ENCODE results near the gene PNPLA8. TPM values are rescaled to one million over a fixed set of nuclear protein-coding genes. Genes with fewer than 3 reads are reported as not detected.
"Not testable (repeated sequence)": the region's sequence is repeated elsewhere in the genome, so short reads cannot be mapped to it uniquely, and the experiment has no call there.

PNPLA8 gene
- total RNA-seq, 2 donors from 2014 or later, result 14.1 to 28.8 TPM

- intact Hi-C loops (cut with DNase I), result no loop called here
- Histone ChIP-seq H3K36me3 (no peaks in the 10 kb centered on the region), H3K4me1 (no peaks in the 10 kb centered on the region), H3K9me3 (no peaks in the 10 kb centered on the region), H3K9ac (ENCODE audit: low read depth in 2 of 2, low read length in 2 of 2) (no peak overlapping the region), H3K27me3 (no peaks in the 10 kb centered on the region), H3K4me3 (no peak overlapping the region), H3K27ac (no peak overlapping the region)
- DNase-seq, result no peak
- no peak for TF ChIP-seq CTCF (IDR thresholded peaks at IDR 0.05)
Measured at GRCh38 chr7:108484137-108484536, 41.8 kb downstream of the PNPLA8 start.

GRCh38 chr7:108480311-108480710 lies 45.6 kb downstream of the PNPLA8 start:
- no peaks in the 10 kb centered on the region for H3K36me3 ChIP-seq
- no peaks in the 10 kb centered on the region for H3K27me3 ChIP-seq
- intact Hi-C loops (cut with DNase I), result no loop called here
- no peaks in the 10 kb centered on the region for H3K4me1 ChIP-seq
- no peak overlapping the region for H3K4me3 ChIP-seq
- no peaks in the 10 kb centered on the region for H3K9me3 ChIP-seq
- no peak for TF ChIP-seq CTCF (IDR thresholded peaks at IDR 0.05)
- no peak for DNase-seq
- no peak overlapping the region for H3K27ac ChIP-seq
- H3K9ac ChIP-seq (ENCODE audit: low read depth in 2 of 2, low read length in 2 of 2), result no peak overlapping the region

GRCh38 chr7:108479751-108480150 lies 46.2 kb downstream of the PNPLA8 start:
- H3K4me1 ChIP-seq, result no peaks in the 10 kb centered on the region
- H3K27ac ChIP-seq, result no peak overlapping the region
- DNase-seq, result no peak
- H3K9ac ChIP-seq (ENCODE audit: low read depth in 2 of 2, low read length in 2 of 2), result no peak overlapping the region
- no peak for TF ChIP-seq CTCF (IDR thresholded peaks at IDR 0.05)
- no peaks in the 10 kb centered on the region for H3K36me3 ChIP-seq
- intact Hi-C loops (cut with DNase I), result no loop called here
- H3K9me3 ChIP-seq, result no peaks in the 10 kb centered on the region
- no peaks in the 10 kb centered on the region for H3K27me3 ChIP-seq
- no peak overlapping the region for H3K4me3 ChIP-seq

GRCh38 chr7:108479118-108479517 lies 46.8 kb downstream of the PNPLA8 start:
- H3K9ac ChIP-seq (ENCODE audit: low read depth in 2 of 2, low read length in 2 of 2), result no peak overlapping the region
- H3K27me3 ChIP-seq, result no peaks in the 10 kb centered on the region
- no peak for TF ChIP-seq CTCF (IDR thresholded peaks at IDR 0.05)
- no peaks in the 10 kb centered on the region for H3K36me3 ChIP-seq
- H3K4me3 ChIP-seq, result no peak overlapping the region
- no peaks in the 10 kb centered on the region for H3K4me1 ChIP-seq
- intact Hi-C loops (cut with DNase I), result no loop called here
- no peak for DNase-seq
- H3K27ac ChIP-seq, result no peak overlapping the region
- no peaks in the 10 kb centered on the region for H3K9me3 ChIP-seq

- Histone ChIP-seq H3K27ac (no peak overlapping the region), H3K36me3 (no peaks in the 10 kb centered on the region), H3K4me3 (no peak overlapping the region), H3K4me1 (no peaks in the 10 kb centered on the region), H3K9me3 (no peaks in the 10 kb centered on the region), H3K27me3 (no peaks in the 10 kb centered on the region), H3K9ac (ENCODE audit: low read depth in 2 of 2, low read length in 2 of 2) (no peak overlapping the region)
- TF ChIP-seq CTCF (IDR thresholded peaks at IDR 0.05), result no peak
- intact Hi-C loops (cut with DNase I), result no loop called here
- DNase-seq, result no peak
Measured at GRCh38 chr7:108468246-108468645, 57.7 kb downstream of the PNPLA8 start.

GRCh38 chr7:108467391-108467790 lies 58.5 kb downstream of the PNPLA8 start:
- Histone ChIP-seq H3K4me3 (no peak overlapping the region), H3K9ac (ENCODE audit: low read depth in 2 of 2, low read length in 2 of 2) (no peak overlapping the region), H3K27me3 (no peaks in the 10 kb centered on the region), H3K4me1 (no peaks in the 10 kb centered on the region), H3K36me3 (no peaks in the 10 kb centered on the region), H3K9me3 (no peaks in the 10 kb centered on the region), H3K27ac (no peak overlapping the region)
- no peak for TF ChIP-seq CTCF (IDR thresholded peaks at IDR 0.05)
- intact Hi-C loops (cut with DNase I), result no loop called here
- DNase-seq, result no peak

GRCh38 chr7:108466322-108466721 lies 59.6 kb downstream of the PNPLA8 start:
- H3K27me3 ChIP-seq; H3K4me1 ChIP-seq; H3K9me3 ChIP-seq; H3K27ac ChIP-seq; H3K4me3 ChIP-seq; H3K36me3 ChIP-seq; DNase-seq; H3K9ac ChIP-seq (ENCODE audit: low read depth in 2 of 2, low read length in 2 of 2); intact Hi-C loops (cut with DNase I): not testable (repeated sequence)

Measured in colonic mucosa (tissue), 4 donors.